Measurements from ENCODE around the gene C13orf46.

C13orf46 gene

GRCh38 chr13:114015111-114015968 lies 41.5 kb upstream of the C13orf46 start:
- DNase-seq (ENCODE audit: low read depth): no peak
- no peak for TF ChIP-seq CTCF (IDR thresholded peaks at IDR 0.05; ENCODE audit: control insufficient read depth, extremely low read depth, insufficient read depth)
- no peak overlapping the region for H3K4me3 ChIP-seq (ENCODE audit: low read depth, low read length)

DNA sequence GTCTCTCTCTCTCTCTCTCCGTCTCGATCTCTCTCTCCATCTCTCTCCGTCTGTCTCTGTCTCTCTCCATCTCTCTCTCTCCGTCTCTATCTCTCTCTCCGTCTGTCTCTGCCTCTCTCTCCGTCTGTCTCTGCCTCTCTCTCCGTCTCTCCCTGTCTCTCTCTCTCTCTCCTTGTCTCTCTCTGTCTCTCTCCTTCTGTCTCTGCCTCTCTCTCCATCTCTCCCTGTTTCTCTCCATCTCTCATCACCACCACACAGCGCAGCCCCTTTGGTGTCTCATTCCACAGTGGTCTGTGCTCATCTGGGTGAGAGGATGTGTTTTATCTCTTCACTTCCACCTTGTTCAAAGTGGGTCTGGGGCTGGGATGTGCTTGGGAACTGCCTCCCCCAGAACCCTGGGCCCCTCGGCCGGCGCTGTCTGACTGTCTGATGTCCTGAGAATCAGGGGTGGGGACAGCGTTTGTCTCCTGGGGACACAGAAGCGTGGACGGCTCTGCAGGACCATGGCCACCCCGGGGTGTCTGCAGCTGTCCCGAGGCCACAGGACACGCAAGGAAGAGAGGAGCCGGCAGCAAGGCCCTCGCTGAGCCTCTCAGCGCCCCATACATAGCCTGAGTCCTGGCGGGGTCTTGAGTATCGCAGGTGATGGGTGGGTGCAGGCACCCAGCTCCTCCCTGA lies 40.2 kb upstream of the C13orf46 start:
- DNase-seq (ENCODE audit: low read depth): no peak
- no peak for TF ChIP-seq CTCF (IDR thresholded peaks at IDR 0.05; ENCODE audit: control insufficient read depth, extremely low read depth, insufficient read depth)
- H3K4me3 ChIP-seq (ENCODE audit: low read depth, low read length): no peak overlapping the region

DNA sequence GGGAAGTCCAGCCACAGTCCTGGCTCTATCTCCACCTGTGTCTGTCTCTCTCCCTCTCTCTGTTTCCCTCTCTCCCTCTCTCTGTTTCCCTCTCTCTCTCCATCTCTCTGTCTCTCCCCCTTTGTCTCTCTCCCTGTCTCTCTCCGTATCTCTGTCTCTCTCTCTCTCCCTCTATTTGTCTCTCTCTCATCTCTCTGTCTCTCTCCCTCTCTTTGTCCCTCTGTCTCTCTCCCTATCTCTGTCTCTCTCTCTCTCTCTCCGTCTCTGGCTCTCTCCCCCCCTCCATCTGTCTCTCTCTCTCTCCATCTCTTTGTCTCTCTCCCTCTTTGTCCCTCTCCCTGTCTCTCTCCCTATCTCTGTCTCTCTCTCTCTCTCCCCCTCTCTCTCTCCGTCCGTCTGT lies 39.5 kb upstream of the C13orf46 start:
- no peak for TF ChIP-seq CTCF (IDR thresholded peaks at IDR 0.05; ENCODE audit: control insufficient read depth, extremely low read depth, insufficient read depth)

DNA sequence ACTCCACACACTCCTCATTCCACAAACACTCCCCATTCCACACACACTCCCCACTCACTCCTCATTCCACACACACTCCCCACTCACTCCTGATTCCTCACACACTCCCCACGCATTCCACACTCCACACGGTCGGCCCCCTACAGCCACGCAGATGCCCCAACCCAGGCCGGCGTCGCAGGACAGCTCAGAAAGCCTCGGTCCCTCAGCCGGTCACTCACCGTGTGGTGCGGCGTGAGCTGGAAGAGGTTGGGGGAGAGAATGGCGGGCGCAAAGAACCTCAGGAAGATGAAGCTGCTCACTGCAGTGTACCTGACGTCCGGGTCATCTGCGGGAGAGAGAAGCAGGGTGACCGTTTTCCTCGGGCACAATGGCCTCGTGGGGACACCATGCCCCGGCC lies 39.0 kb upstream of the C13orf46 start:
- no peak for TF ChIP-seq CTCF (IDR thresholded peaks at IDR 0.05; ENCODE audit: control insufficient read depth, extremely low read depth, insufficient read depth)
- no peak for DNase-seq (ENCODE audit: low read depth)
- H3K4me3 ChIP-seq (ENCODE audit: low read depth, low read length): no peak overlapping the region

More for the DNA sequence above, 39.5 kb upstream of the C13orf46 start:
- no peak for DNase-seq (ENCODE audit: low read depth)
- no peak overlapping the region for H3K4me3 ChIP-seq (ENCODE audit: low read depth, low read length)

DNA sequence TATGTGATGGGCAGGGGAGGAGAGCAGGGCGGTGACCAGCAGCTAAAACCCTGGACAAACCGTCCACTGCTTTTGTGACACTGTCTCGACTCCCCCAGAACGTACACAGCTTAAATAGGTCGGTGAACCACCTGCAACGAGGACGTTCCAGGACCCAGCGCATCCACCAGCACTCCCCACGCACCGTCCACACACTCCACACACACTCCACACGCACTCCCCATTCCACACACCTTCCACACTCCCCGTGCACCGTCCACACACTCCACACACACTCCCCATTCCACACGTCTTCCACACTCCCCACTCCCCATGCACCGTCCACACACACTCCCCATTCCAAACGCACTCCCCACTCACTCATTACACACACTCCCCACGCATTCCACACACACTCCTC lies 38.3 kb upstream of the C13orf46 start:
- H3K4me3 ChIP-seq (ENCODE audit: low read depth, low read length): no peak overlapping the region
- no peak for DNase-seq (ENCODE audit: low read depth)
- no peak for TF ChIP-seq CTCF (IDR thresholded peaks at IDR 0.05; ENCODE audit: control insufficient read depth, extremely low read depth, insufficient read depth)

DNA sequence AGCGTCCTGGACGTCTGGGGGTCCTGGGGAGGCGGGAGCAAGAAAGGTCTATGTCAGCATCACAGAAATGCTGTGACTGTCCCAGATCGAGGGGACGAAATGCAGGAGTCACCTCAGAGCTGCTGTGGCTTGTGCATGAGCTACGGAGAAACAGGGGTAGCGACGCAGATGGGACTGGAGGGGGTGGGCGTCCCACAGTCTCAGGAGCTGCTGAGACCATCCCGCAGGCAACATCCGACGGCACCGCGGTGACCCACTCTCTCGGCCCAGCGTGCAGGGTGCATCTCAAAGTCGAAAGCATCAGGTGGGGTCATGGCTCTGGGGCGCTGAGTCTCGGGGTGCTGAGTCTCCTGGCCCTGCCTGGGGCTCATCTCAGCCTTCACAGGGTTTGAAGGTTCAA lies 37.4 kb upstream of the C13orf46 start:
- no peak for DNase-seq (ENCODE audit: low read depth)
- no peak overlapping the region for H3K4me3 ChIP-seq (ENCODE audit: low read depth, low read length)
- no peak for TF ChIP-seq CTCF (IDR thresholded peaks at IDR 0.05; ENCODE audit: control insufficient read depth, extremely low read depth, insufficient read depth)

Data from LNCaP clone FGC (cell line).